ENCODE measurements around the gene FETUB. TPM values are rescaled to one million over a fixed set of nuclear protein-coding genes. Genes with fewer than 3 reads are reported as not detected.

Gene FETUB
- total and polyA plus RNA-seq, 2 donors (not counting 1 experiment from before 2014, with no cell fraction given), result not detected

- Mint-ChIP-seq H3K27ac (no peak overlapping the region), H3K27me3 (peaks cover 12% of the 10 kb centered on the region), H3K4me1 (no peaks in the 10 kb centered on the region), H3K4me3 (no peak overlapping the region), H3K9me3 (ENCODE audit: insufficient read depth) (no peaks in the 10 kb centered on the region)
- intact Hi-C loops (cut with micrococcal nuclease), result no loop called here
- H4K20me1 ChIP-seq (ENCODE audit: control insufficient read depth, insufficient read depth, low read length, poor library complexity, severe bottlenecking), result no peaks in the 10 kb centered on the region
- H3K4me2 ChIP-seq (replicated peaks; ENCODE audit: low read depth, low read length, poor library complexity, severe bottlenecking), result no peak overlapping the region
- no peak overlapping the region for H3K27ac ChIP-seq (ENCODE audit: low read length in 2 of 2)
- no peaks in the 10 kb centered on the region for H3K9me3 ChIP-seq (ENCODE audit: control extremely low read depth in 1 of 3, control insufficient read depth in 2 of 3, insufficient read depth in 1 of 3, low read length in 2 of 3)
- no peak overlapping the region for H3K9ac ChIP-seq (ENCODE audit: low read length)
- WGBS (ENCODE audit: insufficient coverage), result 69% methylated on average over 2 of the region's 2 CpGs
- ATAC-seq (ENCODE audit: low read depth) (no peak), DNase-seq (no peak)
- no peak overlapping the region for H3K4me3 ChIP-seq (ENCODE audit: control extremely low read depth in 1 of 5, extremely low read depth in 1 of 5, insufficient read depth in 1 of 5, low read depth in 2 of 5, low read length in 4 of 5)
- no peaks in the 10 kb centered on the region for H3K36me3 ChIP-seq (replicated peaks in 1 of 2; ENCODE audit: control extremely low read depth in 1 of 2, control insufficient read depth in 1 of 2, extremely low read depth in 1 of 2, insufficient read depth in 2 of 2, low read length in 1 of 2)
- POLR2A ChIA-PET, result no interaction called here
- no peaks in the 10 kb centered on the region for H3K4me1 ChIP-seq (ENCODE audit: control insufficient read depth in 2 of 2, insufficient read depth in 2 of 2, low read length in 2 of 2)
- TF ChIP-seq EZH2 (IDR thresholded peaks at IDR 0.05; ENCODE audit: borderline replicate concordance, insufficient read depth, low read depth, low read length, poor library complexity, severe bottlenecking), result no peak
- TF ChIP-seq, protein P1, sequence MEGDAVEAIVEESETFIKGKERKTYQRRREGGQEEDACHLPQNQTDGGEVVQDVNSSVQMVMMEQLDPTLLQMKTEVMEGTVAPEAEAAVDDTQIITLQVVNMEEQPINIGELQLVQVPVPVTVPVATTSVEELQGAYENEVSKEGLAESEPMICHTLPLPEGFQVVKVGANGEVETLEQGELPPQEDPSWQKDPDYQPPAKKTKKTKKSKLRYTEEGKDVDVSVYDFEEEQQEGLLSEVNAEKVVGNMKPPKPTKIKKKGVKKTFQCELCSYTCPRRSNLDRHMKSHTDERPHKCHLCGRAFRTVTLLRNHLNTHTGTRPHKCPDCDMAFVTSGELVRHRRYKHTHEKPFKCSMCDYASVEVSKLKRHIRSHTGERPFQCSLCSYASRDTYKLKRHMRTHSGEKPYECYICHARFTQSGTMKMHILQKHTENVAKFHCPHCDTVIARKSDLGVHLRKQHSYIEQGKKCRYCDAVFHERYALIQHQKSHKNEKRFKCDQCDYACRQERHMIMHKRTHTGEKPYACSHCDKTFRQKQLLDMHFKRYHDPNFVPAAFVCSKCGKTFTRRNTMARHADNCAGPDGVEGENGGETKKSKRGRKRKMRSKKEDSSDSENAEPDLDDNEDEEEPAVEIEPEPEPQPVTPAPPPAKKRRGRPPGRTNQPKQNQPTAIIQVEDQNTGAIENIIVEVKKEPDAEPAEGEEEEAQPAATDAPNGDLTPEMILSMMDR (IDR thresholded peaks at IDR 0.05), result no peak
- no peaks in the 10 kb centered on the region for H3K79me2 ChIP-seq (ENCODE audit: control insufficient read depth, insufficient read depth, low read length)
- H2AFZ ChIP-seq (ENCODE audit: insufficient read depth, low read depth, low read length, poor library complexity, severe bottlenecking), result no peak overlapping the region
- CTCF ChIA-PET, result interaction anchor here (4.0 kb wide), 1 partner anchor 16 kb away, joined by 24 read pairs; no protein-coding TSS in a partner anchor
- no peaks in the 10 kb centered on the region for H3K27me3 ChIP-seq (replicated peaks in 1 of 4; ENCODE audit: control extremely low read depth in 1 of 4, control insufficient read depth in 3 of 4, insufficient read depth in 4 of 4, low read length in 3 of 4)
Observed at GRCh38 chr3:186599785-186600166, 40.4 kb upstream of the FETUB start.

GRCh38 chr3:186600896-186601295, 39.3 kb upstream of the FETUB start:
- no peak for TF ChIP-seq EZH2 (IDR thresholded peaks at IDR 0.05; ENCODE audit: borderline replicate concordance, insufficient read depth, low read depth, low read length, poor library complexity, severe bottlenecking)
- TF ChIP-seq, protein P1 (IDR thresholded peaks at IDR 0.05), result no peak
- no peak overlapping the region for H3K4me3 Mint-ChIP-seq
- H3K9ac ChIP-seq (ENCODE audit: low read length), result no peak overlapping the region
- H3K4me1 ChIP-seq (ENCODE audit: control insufficient read depth in 2 of 2, insufficient read depth in 2 of 2, low read length in 2 of 2), result no peaks in the 10 kb centered on the region
- H3K36me3 ChIP-seq (replicated peaks in 1 of 2; ENCODE audit: control extremely low read depth in 1 of 2, control insufficient read depth in 1 of 2, extremely low read depth in 1 of 2, insufficient read depth in 2 of 2, low read length in 1 of 2), result no peaks in the 10 kb centered on the region
- peaks cover 17% of the 10 kb centered on the region for H3K27me3 Mint-ChIP-seq
- H3K9me3 Mint-ChIP-seq (ENCODE audit: insufficient read depth), result no peaks in the 10 kb centered on the region
- no peaks in the 10 kb centered on the region for H3K4me1 Mint-ChIP-seq
- intact Hi-C loops (cut with micrococcal nuclease), result no loop called here
- no peak overlapping the region for H3K27ac Mint-ChIP-seq
- 40% methylated on average over 1 of the region's 3 CpGs for WGBS (ENCODE audit: insufficient coverage)
- no peak overlapping the region for H3K4me3 ChIP-seq (ENCODE audit: control extremely low read depth in 1 of 5, extremely low read depth in 1 of 5, insufficient read depth in 1 of 5, low read depth in 2 of 5, low read length in 4 of 5)
- H3K27ac ChIP-seq (ENCODE audit: low read length in 2 of 2), result no peak overlapping the region
- no peak overlapping the region for H2AFZ ChIP-seq (ENCODE audit: insufficient read depth, low read depth, low read length, poor library complexity, severe bottlenecking)
- H3K79me2 ChIP-seq (ENCODE audit: control insufficient read depth, insufficient read depth, low read length), result no peaks in the 10 kb centered on the region
- no peak overlapping the region for H3K4me2 ChIP-seq (replicated peaks; ENCODE audit: low read depth, low read length, poor library complexity, severe bottlenecking)
- no peaks in the 10 kb centered on the region for H4K20me1 ChIP-seq (ENCODE audit: control insufficient read depth, insufficient read depth, low read length, poor library complexity, severe bottlenecking)
- ATAC-seq (ENCODE audit: low read depth) (no peak), DNase-seq (no peak)
- ChIA-PET POLR2A (no interaction called here), CTCF (interaction anchor here (0.6 to 4.0 kb wide), 2 partner anchors 15 to 645 kb away, joined by 6 to 24 read pairs; no protein-coding TSS in a partner anchor)
- H3K9me3 ChIP-seq (ENCODE audit: control extremely low read depth in 1 of 3, control insufficient read depth in 2 of 3, insufficient read depth in 1 of 3, low read length in 2 of 3), result no peaks in the 10 kb centered on the region
- H3K27me3 ChIP-seq (replicated peaks in 1 of 4; ENCODE audit: control extremely low read depth in 1 of 4, control insufficient read depth in 3 of 4, insufficient read depth in 4 of 4, low read length in 3 of 4), result no peaks in the 10 kb centered on the region
